Endothelial cell of umbilical vein (primary cell): ENCODE results near the gene KDR. TPM values are rescaled to one million over a fixed set of nuclear protein-coding genes. Genes with fewer than 3 reads are reported as not detected.

Source experiments
- BruUV-seq: library from RNA; stranded (reverse); fragments of 400-500 nt; replicated peaks from 2 replicates; lab custom pipeline; 2021; lab: Mats Ljungman, UMichigan
- CTCF ChIA-PET: fragments of 300-600, 350-600 bp; sonication (Branson Sonifier 250); formaldehyde crosslinking; loops from one replicate; lab custom pipeline; 2021; ENCODE audit warnings: antibody characterized with exemption, inconsistent platforms; lab: Charles Lee
- POLR2A ChIA-PET: fragments of 300-600, 350-600 bp; sonication (Branson Sonifier 250); formaldehyde crosslinking; loops from one replicate; lab custom pipeline; 2021; ENCODE audit warnings: antibody characterized with exemption, inconsistent platforms; lab: Charles Lee
- DNase-seq: peaks from one replicate; pipeline ENCODE4 v3.0.0-alpha.2; 2011; ENCODE audit warnings: low read depth, low spot score
- FAIRE-seq: peaks from 2 replicates; lab custom pipeline; 2011; peaks lifted over from hg19 to GRCh38; lab: Jason Lieb, UNC
- H2AFZ ChIP-seq: 2 replicates; pipeline ENCODE4 v1.6.0; 2012; ENCODE audit warnings: low read depth, low read length, control low read depth, inconsistent platforms
- H3K27ac ChIP-seq: 2 replicates; pipeline ENCODE4 v1.5.1; 2011; ENCODE audit warnings: low read depth, mild to moderate bottlenecking, control low read depth, low read length, moderate library complexity; ENCODE audit not compliant: insufficient read depth
- H3K27me3 ChIP-seq, 2 experiments: 2 replicates each; pipeline versions ENCODE4 v1.6.0 to v1.6.1; 2011; ENCODE audit warnings: low read length in 2 of 2, mixed read lengths in 1 of 2; ENCODE audit not compliant: control insufficient read depth in 2 of 2, insufficient read depth in 2 of 2
- H3K36me3 ChIP-seq, 2 experiments: 2 replicates in 1 of 2; 3 replicates in 1 of 2; pipeline ENCODE4 v1.5.1; 2011; ENCODE audit warnings: low read length in 2 of 2, mild to moderate bottlenecking in 1 of 2, moderate library complexity in 1 of 2; ENCODE audit not compliant: control insufficient read depth in 2 of 2, insufficient read depth in 2 of 2; ENCODE audit errors: extremely low read depth in 1 of 2
- H3K4me1 ChIP-seq: 3 replicates; pipeline ENCODE4 v1.5.1; 2011; ENCODE audit warnings: mild to moderate bottlenecking, low read length; ENCODE audit not compliant: control insufficient read depth, insufficient read depth; ENCODE audit errors: extremely low read depth
- H3K4me2 ChIP-seq: 2 replicates; pipeline ENCODE4 v1.6.1; 2011; ENCODE audit warnings: low read length, control low read depth, mixed read lengths; ENCODE audit not compliant: insufficient read depth
- H3K4me3 ChIP-seq, 3 experiments: fragments of 200-600 bp in 1 of 3; sonication (generic), shearing (Covaris generic) in 1 of 3; replicated peaks in 1 of 3; 2 replicates each; pipeline ENCODE4 v1.5.1; 2011 to 2016; ENCODE audit warnings: control low read depth in 3 of 3, low read length in 3 of 3, mild to moderate bottlenecking in 2 of 3, inconsistent platforms in 1 of 3, low read depth in 1 of 3, moderate library complexity in 1 of 3; ENCODE audit not compliant: insufficient read depth in 1 of 3
- H3K79me2 ChIP-seq: 2 replicates; pipeline ENCODE4 v1.6.0; 2012; ENCODE audit warnings: low read length, inconsistent platforms; ENCODE audit not compliant: control insufficient read depth, insufficient read depth
- H3K9ac ChIP-seq: replicated peaks from 2 replicates; pipeline ENCODE3; 2011; ENCODE audit warnings: low read length, control low read depth; ENCODE audit not compliant: insufficient read depth; ENCODE audit errors: extremely low read depth
- H3K9me1 ChIP-seq: replicated peaks from 3 replicates; pipeline ENCODE4 v1.6.0; 2011; ENCODE audit warnings: mild to moderate bottlenecking, low read length; ENCODE audit not compliant: control insufficient read depth, insufficient read depth; ENCODE audit errors: extremely low read depth
- H3K9me3 ChIP-seq: replicated peaks from 2 replicates; pipeline ENCODE4 v1.5.1; 2012; ENCODE audit warnings: low read length, inconsistent platforms; ENCODE audit not compliant: control insufficient read depth, insufficient read depth
- H4K20me1 ChIP-seq: replicated peaks from 2 replicates; pipeline ENCODE3; 2011; ENCODE audit warnings: mild to moderate bottlenecking, low read length; ENCODE audit not compliant: control insufficient read depth, insufficient read depth; ENCODE audit errors: extremely low read depth
- EZH2 ChIP-seq: IDR thresholded peaks from 2 replicates; pipeline ENCODE4 v1.6.1; 2012; ENCODE audit warnings: borderline replicate concordance, low read depth, mild to moderate bottlenecking, moderate library complexity, low read length, inconsistent platforms; ENCODE audit not compliant: severe bottlenecking
- FOS ChIP-seq: IDR thresholded peaks from 2 replicates; pipeline ENCODE4 v1.6.1; 2011; ENCODE audit warnings: mild to moderate bottlenecking, low read length, moderate library complexity, borderline replicate concordance; ENCODE audit not compliant: insufficient read depth
- GATA2 ChIP-seq: IDR thresholded peaks from 2 replicates; pipeline ENCODE4 v1.7.0; 2011; ENCODE audit warnings: low read depth, mild to moderate bottlenecking, moderate library complexity, mixed read lengths, low read length; ENCODE audit not compliant: insufficient read length, insufficient read depth
- JUN ChIP-seq: IDR thresholded peaks from 2 replicates; pipeline ENCODE4 v1.6.1; 2011; ENCODE audit warnings: borderline replicate concordance, low read depth; ENCODE audit not compliant: insufficient read length, insufficient read depth
- MYC ChIP-seq: IDR thresholded peaks from one replicate; pipeline ENCODE4 v1.6.1; 2011; ENCODE audit warnings: mild to moderate bottlenecking, low read depth, low read length
- POLR2A ChIP-seq: IDR thresholded peaks from 2 replicates; pipeline ENCODE4 v1.6.1; 2012; ENCODE audit warnings: low read depth, mild to moderate bottlenecking, control low read depth, low read length
- POLR2AphosphoS5 ChIP-seq: IDR thresholded peaks from 2 replicates; pipeline ENCODE4 v1.6.1; 2012; ENCODE audit warnings: low read depth, mild to moderate bottlenecking, control low read depth, low read length, moderate library complexity; ENCODE audit not compliant: insufficient read depth
- dilution Hi-C: fragments of 300-500 bp; cut with MboI; formaldehyde crosslinking; loops from one replicate; pipeline ENCODE4 v1.15.0; 2019; ENCODE audit warnings: low sequenced_read_pairs; ENCODE audit not compliant: extremely low pct_ligation_motif_present
- intact Hi-C: fragments of 100-400 bp; cut with micrococcal nuclease; formaldehyde crosslinking; loops from one replicate; pipeline ENCODE4 v1.10.0; 2022
- polyA plus RNA-seq, 4 experiments: library from polyadenylated mRNA; depleted of rRNA in 3 of 4; stranded (reverse) in 3 of 4; unstranded in 1 of 4; fragments of >200 nt; gene quantifications; 2 replicates each; pipeline versions ENCODE4 v1.2.1 to v1.2.3, GENCODE V29; 2011 to 2012; ENCODE audit warnings: missing spikeins in 1 of 4
- total RNA-seq: library from RNA; stranded (reverse); gene quantifications from 2 replicates; pipeline ENCODE4 v1.2.3, GENCODE V29; 2021
- TF ChIP-seq, protein P1 (sequence below), 2 donors: IDR thresholded peaks; 1 replicate in 1 of 2; 2 replicates in 1 of 2; pipeline ENCODE4 v1.5.1; 2011; ENCODE audit warnings: low read length in 2 of 2, mild to moderate bottlenecking in 2 of 2, moderate library complexity in 2 of 2, control low read depth in 1 of 2, inconsistent platforms in 1 of 2, low read depth in 1 of 2; ENCODE audit not compliant: insufficient read depth in 1 of 2; ENCODE audit errors: extremely low read depth in 1 of 2
- TF ChIP-seq, protein P2 (sequence below): IDR thresholded peaks from 2 replicates; pipeline ENCODE4 v1.6.1; 2011; ENCODE audit not compliant: insufficient read depth, insufficient read length

Gene KDR
- total and polyA plus RNA-seq, 2 donors (not counting 3 experiments of a cell fraction or from before 2014, with no cell fraction given): 80.5 to 145 TPM

DNA sequence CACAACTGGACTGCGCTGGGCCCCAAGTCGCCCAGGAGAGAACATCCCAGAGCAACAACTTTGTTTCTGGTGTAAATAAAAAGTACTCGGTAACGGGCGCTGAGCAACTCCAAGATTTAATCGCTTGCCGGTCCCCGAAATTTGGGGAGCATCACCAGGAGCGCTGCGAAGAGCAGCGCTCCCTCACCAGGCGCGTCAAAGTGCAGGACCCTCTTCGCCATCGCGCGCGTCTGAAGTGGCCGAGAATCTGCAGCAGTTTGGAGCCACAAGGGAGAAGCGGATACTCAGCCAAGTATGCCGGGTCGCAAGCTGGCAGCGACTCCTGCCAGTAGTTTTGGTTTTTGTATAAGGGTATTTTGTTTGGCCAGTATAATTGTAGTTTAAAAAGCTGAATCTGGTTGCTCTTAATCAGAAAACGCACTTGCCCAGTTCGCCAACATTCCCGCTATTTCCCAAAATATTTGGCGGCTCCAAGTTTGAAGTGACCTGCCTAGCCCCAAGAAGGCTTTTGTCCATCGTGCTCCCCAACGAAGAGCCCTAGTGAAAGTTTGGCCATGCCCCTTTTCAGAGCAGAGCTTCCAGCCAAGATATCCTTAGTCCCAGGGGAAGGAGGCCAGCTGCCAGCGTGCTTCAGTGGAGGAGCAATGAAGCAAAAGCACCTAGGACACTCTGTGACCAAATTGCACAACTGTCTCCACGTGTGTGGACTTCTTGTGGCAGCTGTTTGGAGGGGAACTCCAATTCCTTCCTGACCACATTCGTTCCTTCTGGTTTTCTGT, 557 bp upstream of the KDR start:
- DNase-seq (peak; percentile 39), FAIRE-seq (no peak)
- BruUV-seq: TSS peak; percentile 27
- dilution Hi-C loops (no loop called here), intact Hi-C loops (loop anchor here (1.0 to 2.0 kb wide), 5 partner anchors 28 to 271 kb away; no protein-coding TSS in a partner anchor)
- POLR2A ChIA-PET: interaction anchor here (0.6 to 2.1 kb wide), 18 partner anchors 9 to 220 kb away, joined by 3 to 27 read pairs (median 4); partner anchors contain the start of gene SRD5A3
- Histone ChIP-seq H3K4me1 (peaks cover 34% of the 10 kb centered on the region), H3K9me3 (no peaks in the 10 kb centered on the region), H3K4me3 (peak overlapping the region; percentile 92 to 94 (median 93)), H2AFZ (peak overlapping the region; percentile 94), H3K9me1 (no peaks in the 10 kb centered on the region), H3K4me2 (peak overlapping the region; percentile 68), H3K9ac (peak overlapping the region; percentile 49), H3K27ac (peak overlapping the region; percentile 7), H3K79me2 (peaks cover 44% of the 10 kb centered on the region), H4K20me1 (no peaks in the 10 kb centered on the region), H3K36me3 (no peaks in the 10 kb centered on the region), H3K27me3 (no peaks in the 10 kb centered on the region)
- TF ChIP-seq, protein P1, sequence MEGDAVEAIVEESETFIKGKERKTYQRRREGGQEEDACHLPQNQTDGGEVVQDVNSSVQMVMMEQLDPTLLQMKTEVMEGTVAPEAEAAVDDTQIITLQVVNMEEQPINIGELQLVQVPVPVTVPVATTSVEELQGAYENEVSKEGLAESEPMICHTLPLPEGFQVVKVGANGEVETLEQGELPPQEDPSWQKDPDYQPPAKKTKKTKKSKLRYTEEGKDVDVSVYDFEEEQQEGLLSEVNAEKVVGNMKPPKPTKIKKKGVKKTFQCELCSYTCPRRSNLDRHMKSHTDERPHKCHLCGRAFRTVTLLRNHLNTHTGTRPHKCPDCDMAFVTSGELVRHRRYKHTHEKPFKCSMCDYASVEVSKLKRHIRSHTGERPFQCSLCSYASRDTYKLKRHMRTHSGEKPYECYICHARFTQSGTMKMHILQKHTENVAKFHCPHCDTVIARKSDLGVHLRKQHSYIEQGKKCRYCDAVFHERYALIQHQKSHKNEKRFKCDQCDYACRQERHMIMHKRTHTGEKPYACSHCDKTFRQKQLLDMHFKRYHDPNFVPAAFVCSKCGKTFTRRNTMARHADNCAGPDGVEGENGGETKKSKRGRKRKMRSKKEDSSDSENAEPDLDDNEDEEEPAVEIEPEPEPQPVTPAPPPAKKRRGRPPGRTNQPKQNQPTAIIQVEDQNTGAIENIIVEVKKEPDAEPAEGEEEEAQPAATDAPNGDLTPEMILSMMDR (IDR thresholded peaks at IDR 0.05; ENCODE audit: extremely low read depth in 1 of 2, insufficient read depth in 1 of 2, low read depth in 1 of 2, low read length in 2 of 2): no peak
- TF ChIP-seq EZH2 (no peak), JUN (no peak), POLR2A (no peak), GATA2 (no peak), MYC (no peak), POLR2AphosphoS5 (no peak), FOS (no peak)
- TF ChIP-seq, protein P2, sequence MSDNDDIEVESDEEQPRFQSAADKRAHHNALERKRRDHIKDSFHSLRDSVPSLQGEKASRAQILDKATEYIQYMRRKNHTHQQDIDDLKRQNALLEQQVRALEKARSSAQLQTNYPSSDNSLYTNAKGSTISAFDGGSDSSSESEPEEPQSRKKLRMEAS: no peak
- CTCF ChIA-PET: interaction anchor here (0.7 to 2.1 kb wide), 15 partner anchors 25 to 197 kb away, joined by 3 to 17 read pairs (median 6); no protein-coding TSS in a partner anchor
